ENCODE data around the gene GPHN.

The GPHN gene

GRCh38 chr14:66842911-66843512 lies 335.1 kb downstream of the GPHN start:
- TF ChIP-seq TAF1 (IDR thresholded peaks at IDR 0.05; ENCODE audit: low read depth, low read length), result no peak
- no peak for TF ChIP-seq POLR2A (IDR thresholded peaks at IDR 0.05; ENCODE audit: low read depth, low read length)
- TF ChIP-seq POLR2AphosphoS5 (IDR thresholded peaks at IDR 0.05; ENCODE audit: low read depth, low read length), result no peak
- no peak for TF ChIP-seq SPI1 (IDR thresholded peaks at IDR 0.05; ENCODE audit: low read depth, low read length)
- TF ChIP-seq POU2F2 (IDR thresholded peaks at IDR 0.05; ENCODE audit: low read depth, low read length), result no peak
- no peak for TF ChIP-seq PAX5 (IDR thresholded peaks at IDR 0.05; ENCODE audit: insufficient read depth, low read length, severe bottlenecking)
- FAIRE-seq (peak; percentile 91), DNase-seq (ENCODE audit: insufficient read length, low spot score) (no peak)

GRCh38 chr14:66850258-66850888 lies 342.4 kb downstream of the GPHN start:
- no peak for FAIRE-seq

GRCh38 chr14:66853311-66853710 lies 345.4 kb downstream of the GPHN start:
- DNase-seq (ENCODE audit: insufficient read length, low spot score) (no peak), FAIRE-seq (no peak)
- TF ChIP-seq POLR2AphosphoS5 (IDR thresholded peaks at IDR 0.05; ENCODE audit: low read depth, low read length), result no peak
- TF ChIP-seq POU2F2 (IDR thresholded peaks at IDR 0.05; ENCODE audit: low read depth, low read length), result no peak
- TF ChIP-seq SPI1 (IDR thresholded peaks at IDR 0.05; ENCODE audit: low read depth, low read length), result no peak
- no peak for TF ChIP-seq PAX5 (IDR thresholded peaks at IDR 0.05; ENCODE audit: insufficient read depth, low read length, severe bottlenecking)
- TF ChIP-seq POLR2A (IDR thresholded peaks at IDR 0.05; ENCODE audit: low read depth, low read length), result no peak
- TF ChIP-seq TAF1 (IDR thresholded peaks at IDR 0.05; ENCODE audit: low read depth, low read length), result no peak

More at GRCh38 chr14:66850258-66850888, 342.4 kb downstream of the GPHN start:
- DNase-seq (ENCODE audit: insufficient read length, low spot score), result no peak
- TF ChIP-seq POLR2A (IDR thresholded peaks at IDR 0.05; ENCODE audit: low read depth, low read length), result no peak
- TF ChIP-seq POLR2AphosphoS5 (IDR thresholded peaks at IDR 0.05; ENCODE audit: low read depth, low read length), result no peak
- no peak for TF ChIP-seq POU2F2 (IDR thresholded peaks at IDR 0.05; ENCODE audit: low read depth, low read length)
- no peak for TF ChIP-seq TAF1 (IDR thresholded peaks at IDR 0.05; ENCODE audit: low read depth, low read length)
- no peak for TF ChIP-seq PAX5 (IDR thresholded peaks at IDR 0.05; ENCODE audit: insufficient read depth, low read length, severe bottlenecking)
- no peak for TF ChIP-seq SPI1 (IDR thresholded peaks at IDR 0.05; ENCODE audit: low read depth, low read length)

- TF ChIP-seq POU2F2 (IDR thresholded peaks at IDR 0.05; ENCODE audit: low read depth, low read length), result no peak
- no peak for TF ChIP-seq TAF1 (IDR thresholded peaks at IDR 0.05; ENCODE audit: low read depth, low read length)
- no peak for TF ChIP-seq SPI1 (IDR thresholded peaks at IDR 0.05; ENCODE audit: low read depth, low read length)
- no peak for TF ChIP-seq POLR2A (IDR thresholded peaks at IDR 0.05; ENCODE audit: low read depth, low read length)
- TF ChIP-seq PAX5 (IDR thresholded peaks at IDR 0.05; ENCODE audit: insufficient read depth, low read length, severe bottlenecking), result no peak
- no peak for TF ChIP-seq POLR2AphosphoS5 (IDR thresholded peaks at IDR 0.05; ENCODE audit: low read depth, low read length)
- DNase-seq (ENCODE audit: insufficient read length, low spot score) (no peak), FAIRE-seq (no peak)
These were observed 349.9 kb downstream of the GPHN start for GRCh38 chr14:66857867-66858266.

DNA sequence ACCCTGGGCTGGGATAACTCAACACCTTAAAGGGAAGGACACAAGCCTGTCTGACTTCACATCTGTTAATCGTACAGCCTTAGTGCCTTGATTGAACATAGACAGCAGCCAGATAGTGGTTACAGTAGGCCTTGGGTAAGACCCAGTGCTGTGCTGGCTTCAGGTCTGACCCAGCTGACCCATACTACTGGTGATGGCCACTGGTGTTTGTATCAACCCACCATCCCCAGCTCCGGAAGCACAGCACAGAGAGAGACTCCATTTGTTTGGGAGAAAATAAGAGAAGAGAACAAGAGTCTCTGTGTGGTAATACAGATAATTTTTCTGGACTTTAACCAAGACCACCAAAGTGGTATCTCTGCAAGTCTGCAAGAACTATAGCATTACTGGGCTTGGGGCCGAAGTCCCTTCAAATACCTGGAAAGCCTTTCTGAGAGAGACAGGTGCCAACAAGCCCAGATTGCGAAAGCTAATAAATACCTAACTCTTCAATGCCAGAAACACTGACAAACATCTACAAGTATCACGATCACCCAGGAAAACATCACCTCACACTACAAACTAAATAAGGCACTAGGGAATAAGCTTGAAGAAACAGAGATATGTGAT lies 351.2 kb downstream of the GPHN start:
- DNase-seq (ENCODE audit: insufficient read length, low spot score), result no peak
- FAIRE-seq, result no peak
- TF ChIP-seq TAF1 (IDR thresholded peaks at IDR 0.05; ENCODE audit: low read depth, low read length) (no peak), PAX5 (IDR thresholded peaks at IDR 0.05; ENCODE audit: insufficient read depth, low read length, severe bottlenecking) (no peak), POLR2AphosphoS5 (IDR thresholded peaks at IDR 0.05; ENCODE audit: low read depth, low read length) (no peak), POLR2A (IDR thresholded peaks at IDR 0.05; ENCODE audit: low read depth, low read length) (no peak)

GRCh38 chr14:66881596-66881995 lies 373.6 kb downstream of the GPHN start:
- DNase-seq (ENCODE audit: insufficient read length, low spot score) (no peak), FAIRE-seq (no peak)
- TF ChIP-seq SPI1 (IDR thresholded peaks at IDR 0.05; ENCODE audit: low read depth, low read length), result no peak
- no peak for TF ChIP-seq POLR2A (IDR thresholded peaks at IDR 0.05; ENCODE audit: low read depth, low read length)
- no peak for TF ChIP-seq PAX5 (IDR thresholded peaks at IDR 0.05; ENCODE audit: insufficient read depth, low read length, severe bottlenecking)
- no peak for TF ChIP-seq TAF1 (IDR thresholded peaks at IDR 0.05; ENCODE audit: low read depth, low read length)
- no peak for TF ChIP-seq POU2F2 (IDR thresholded peaks at IDR 0.05; ENCODE audit: low read depth, low read length)
- no peak for TF ChIP-seq POLR2AphosphoS5 (IDR thresholded peaks at IDR 0.05; ENCODE audit: low read depth, low read length)

- TF ChIP-seq PAX5 (IDR thresholded peaks at IDR 0.05; ENCODE audit: insufficient read depth, low read length, severe bottlenecking) (no peak), SPI1 (IDR thresholded peaks at IDR 0.05; ENCODE audit: low read depth, low read length) (no peak), POLR2A (IDR thresholded peaks at IDR 0.05; ENCODE audit: low read depth, low read length) (no peak), POLR2AphosphoS5 (IDR thresholded peaks at IDR 0.05; ENCODE audit: low read depth, low read length) (no peak), POU2F2 (IDR thresholded peaks at IDR 0.05; ENCODE audit: low read depth, low read length) (no peak), TAF1 (IDR thresholded peaks at IDR 0.05; ENCODE audit: low read depth, low read length) (no peak)
- no peak for FAIRE-seq
- no peak for DNase-seq (ENCODE audit: insufficient read length, low spot score)
These were observed 376.2 kb downstream of the GPHN start for GRCh38 chr14:66884149-66884548.

GRCh38 chr14:66900719-66901118 lies 392.8 kb downstream of the GPHN start:
- no peak for FAIRE-seq
- DNase-seq (ENCODE audit: insufficient read length, low spot score), result no peak
- TF ChIP-seq POU2F2 (IDR thresholded peaks at IDR 0.05; ENCODE audit: low read depth, low read length), result no peak
- TF ChIP-seq SPI1 (IDR thresholded peaks at IDR 0.05; ENCODE audit: low read depth, low read length), result no peak

- FAIRE-seq (peak; percentile 31), DNase-seq (ENCODE audit: insufficient read length, low spot score) (no peak)
- no peak for TF ChIP-seq POLR2A (IDR thresholded peaks at IDR 0.05; ENCODE audit: low read depth, low read length)
- TF ChIP-seq POLR2AphosphoS5 (IDR thresholded peaks at IDR 0.05; ENCODE audit: low read depth, low read length), result no peak
- TF ChIP-seq TAF1 (IDR thresholded peaks at IDR 0.05; ENCODE audit: low read depth, low read length), result no peak
These were observed 402.4 kb downstream of the GPHN start for GRCh38 chr14:66910311-66910840.
